Activated CD4-positive, alpha-beta T cell treated with anti-CD3 and anti-CD28 coated beads for 24 hours (primary cell): ENCODE data around the gene DND1.
"Not testable (repeated sequence)": the region's sequence is repeated elsewhere in the genome, so short reads cannot be mapped to it uniquely, and the experiment has no call there.

Experiments
- DNase-seq, 2 donors: peaks; one replicate each; pipeline ENCODE4 v3.0.0-alpha.2; 2020; ENCODE audit warnings: low read depth in 2 of 2

DND1 gene

GRCh38 chr5:140673187-140673976 lies at the start of gene DND1:
TSS of gene DND1 (minus strand) at chr5:140673576. CDS start at chr5:140673542, 34 bp downstream.
- DNase-seq, result no peak

GRCh38 chr5:140721395-140721794 lies 48.0 kb upstream of the DND1 start:
- not testable (repeated sequence) for DNase-seq

GRCh38 chr5:140720738-140721137 lies 47.4 kb upstream of the DND1 start:
- not testable (repeated sequence) for DNase-seq

GRCh38 chr5:140718266-140718592 lies 44.9 kb upstream of the DND1 start:
- no peak for DNase-seq

GRCh38 chr5:140716238-140716637 lies 42.9 kb upstream of the DND1 start:
- DNase-seq, result not testable (repeated sequence)

- no peak for DNase-seq
These were observed 40.3 kb upstream of the DND1 start for GRCh38 chr5:140713562-140714094.

GRCh38 chr5:140711794-140712193 lies 38.4 kb upstream of the DND1 start:
- no peak for DNase-seq

- DNase-seq, result peak; percentile 79 to 86
These were observed 37.6 kb upstream of the DND1 start for GRCh38 chr5:140710899-140711552.

GRCh38 chr5:140708787-140709186 lies 35.4 kb upstream of the DND1 start:
- DNase-seq, result not testable (repeated sequence)

GRCh38 chr5:140707812-140708211 lies 34.4 kb upstream of the DND1 start:
- no peak for DNase-seq

GRCh38 chr5:140700177-140701144 lies 27.1 kb upstream of the DND1 start, which contains the start of gene ZMAT2:
TSS of gene ZMAT2 (plus strand) at chr5:140700447. CDS start at chr5:140700461, 14 bp downstream.
- DNase-seq, result peak; percentile 79 to 87

GRCh38 chr5:140696891-140697492 lies 23.6 kb upstream of the DND1 start:
- DNase-seq, result no peak

- no peak for DNase-seq
These were observed 20.9 kb upstream of the DND1 start for GRCh38 chr5:140694276-140694675.

- DNase-seq, result peak; percentile 75 to 77
These were observed 17.9 kb upstream of the DND1 start, which contains the start of the genes HARS1 and HARS2 for GRCh38 chr5:140690941-140691924. TSS of gene HARS1 (minus strand) at chr5:140691370. CDS start at chr5:140691304, 66 bp downstream. TSS of gene HARS2 (plus strand) at chr5:140691455. CDS start at chr5:140691649, 194 bp downstream.

- no peak for DNase-seq
These were observed 17.1 kb upstream of the DND1 start for GRCh38 chr5:140690376-140690932.

- DNase-seq, result no peak
These were observed 5.6 kb upstream of the DND1 start for GRCh38 chr5:140678993-140679392.

- no peak for DNase-seq
These were observed 4.6 kb upstream of the DND1 start for GRCh38 chr5:140677947-140678346.

GRCh38 chr5:140674629-140675028 lies 1.3 kb upstream of the DND1 start:
- no peak for DNase-seq

- no peak for DNase-seq
These were observed 835 bp upstream of the DND1 start for GRCh38 chr5:140674211-140674610.
